K562 (cell line): ENCODE results near the gene GSTM1. TPM values are rescaled to one million over a fixed set of nuclear protein-coding genes. Genes with fewer than 3 reads are reported as not detected.

Experiments
- ATAC-seq: fragments of 200-7000 bp; cut with Tn5 transposase; 3 replicates; pipeline ENCODE4 v1.9.1; 2020; ENCODE audit warnings: moderate library complexity
- BruUV-seq: library from RNA; stranded (reverse); fragments of 400-500 nt; replicated peaks from 2 replicates; lab custom pipeline; 2021; lab: Mats Ljungman, UMichigan
- CTCF ChIA-PET: fragments of 300-600 bp; formaldehyde crosslinking; extraction: SDS; loops from one replicate; lab custom pipeline; 2021; ENCODE audit warnings: low intra/inter-chr PET ratio; lab: Yijun Ruan, JAX
- POLR2A ChIA-PET: fragments of 300-600, 350-650 bp; sonication (Branson Sonifier 250); formaldehyde crosslinking; extraction: SDS; loops from one replicate; lab custom pipeline; 2021; ENCODE audit warnings: antibody characterized with exemption, inconsistent platforms; lab: Yijun Ruan, JAX
- DNase-seq, 4 experiments: peaks; one replicate each; pipeline versions ENCODE4 v3.0.0 to v3.0.0-alpha.2; 2011 to 2018; ENCODE audit warnings: low spot score in 3 of 4, mixed read lengths in 3 of 4; ENCODE audit errors: extremely low read depth in 1 of 4
- FAIRE-seq: peaks from 2 replicates; lab custom pipeline; 2011; peaks lifted over from hg19 to GRCh38; lab: Jason Lieb, UNC
- H2AFZ ChIP-seq: 2 replicates; pipeline ENCODE4 v1.6.0; 2011; ENCODE audit warnings: low read depth, low read length, control low read depth, inconsistent platforms
- H3K27ac ChIP-seq: fragments of 200-600 bp; 3 replicates; pipeline ENCODE4 v1.8.0; 2011; ENCODE audit warnings: low read depth, mild to moderate bottlenecking, control low read depth, inconsistent platforms, low read length, moderate library complexity, mixed read lengths; ENCODE audit errors: extremely low read depth
- H3K27me3 ChIP-seq, 2 experiments: fragments of 300-600 bp in 1 of 2; 2 replicates in 1 of 2; 3 replicates in 1 of 2; pipeline versions ENCODE4 v1.6.0 to v1.8.0; 2011; ENCODE audit warnings: inconsistent platforms in 2 of 2, low read length in 2 of 2, mild to moderate bottlenecking in 1 of 2, mixed read lengths in 1 of 2, moderate library complexity in 1 of 2; ENCODE audit not compliant: control insufficient read depth in 2 of 2, insufficient read depth in 2 of 2
- H3K36me3 ChIP-seq: fragments of 300-600 bp; 3 replicates; pipeline ENCODE4 v1.8.0; 2011; ENCODE audit warnings: mild to moderate bottlenecking, low read length, inconsistent platforms; ENCODE audit not compliant: control insufficient read depth, insufficient read depth
- H3K4me1 ChIP-seq, 2 experiments: fragments of 200-600 bp in 1 of 2; replicated peaks in 1 of 2; 2 replicates in 1 of 2; 3 replicates in 1 of 2; pipeline versions ENCODE4 v1.5.1 to v1.8.0; 2011; ENCODE audit warnings: inconsistent platforms in 2 of 2, low read length in 2 of 2, mild to moderate bottlenecking in 1 of 2, mixed read lengths in 1 of 2, moderate library complexity in 1 of 2; ENCODE audit not compliant: control insufficient read depth in 2 of 2, insufficient read depth in 2 of 2
- H3K4me2 ChIP-seq: 2 replicates; pipeline ENCODE4 v1.6.1; 2011; ENCODE audit warnings: low read length, control low read depth, inconsistent platforms, mixed read lengths; ENCODE audit not compliant: insufficient read depth
- H3K4me3 ChIP-seq: fragments of 200-600 bp; sonication (generic), shearing (Covaris generic); 2 replicates; pipeline ENCODE4 v1.5.1; 2016; ENCODE audit warnings: control low read depth, inconsistent platforms
- H3K79me2 ChIP-seq: fragments of 200-600 bp; 3 replicates; pipeline ENCODE4 v1.8.0; 2011; ENCODE audit warnings: low read length, inconsistent platforms; ENCODE audit not compliant: control insufficient read depth, insufficient read depth
- H3K9ac ChIP-seq, 2 experiments: 2 replicates each; pipeline versions ENCODE4 v1.6.0 to v1.6.1; 2011; ENCODE audit warnings: low read depth in 2 of 2, low read length in 2 of 2, control low read depth in 1 of 2, inconsistent platforms in 1 of 2, mild to moderate bottlenecking in 1 of 2, mixed read lengths in 1 of 2; ENCODE audit not compliant: insufficient read depth in 1 of 2
- H3K9me1 ChIP-seq: one replicate; pipeline ENCODE4 v1.6.0; 2011; ENCODE audit warnings: inconsistent platforms, mild to moderate bottlenecking, low read length, moderate library complexity; ENCODE audit not compliant: control insufficient read depth, insufficient read depth
- H3K9me3 ChIP-seq: replicated peaks from 2 replicates; pipeline ENCODE4 v1.5.1; 2011; ENCODE audit warnings: low read depth, low read length, inconsistent platforms; ENCODE audit not compliant: control insufficient read depth, insufficient read depth
- H4K20me1 ChIP-seq: replicated peaks from 2 replicates; pipeline ENCODE4 v1.6.1; 2011; ENCODE audit warnings: low read length, inconsistent platforms, mixed read lengths; ENCODE audit not compliant: control insufficient read depth, insufficient read depth
- ATF6 ChIP-seq: sonication (generic); formaldehyde crosslinking; IDR thresholded peaks from 2 replicates; pipeline ENCODE4 v1.4.0; 2020; ENCODE audit warnings: mild to moderate bottlenecking, missing genetic modification reagents
- CXXC5 ChIP-seq: fragments of 250-450 bp; sonication (Bioruptor Pico); IDR thresholded peaks from 2 replicates; pipeline ENCODE4 v1.8.0; 2022; ENCODE audit warnings: inconsistent platforms, mild to moderate bottlenecking, moderate library complexity
- HNRNPK ChIP-seq: fragments of 200-400 bp; formaldehyde crosslinking; IDR thresholded peaks from one replicate; pipeline ENCODE4 v1.6.1; 2018; ENCODE audit warnings: mild to moderate bottlenecking, low read depth, low read length; ENCODE audit not compliant: poor library complexity, severe bottlenecking
- HOXB6 ChIP-seq: fragments of 250-450 bp; sonication (Bioruptor Pico); IDR thresholded peaks from 2 replicates; pipeline ENCODE4 v1.5.1; 2022; ENCODE audit warnings: mild to moderate bottlenecking, borderline replicate concordance
- MAFF ChIP-seq: IDR thresholded peaks from 2 replicates; pipeline ENCODE4 v1.6.1; 2012; ENCODE audit warnings: low read length, improper control_type of control experiment
- PHB2 ChIP-seq: fragments of 450-650 bp; IDR thresholded peaks from 2 replicates; pipeline ENCODE4 v1.6.1; 2017; ENCODE audit warnings: low read depth
- TFAP4 ChIP-seq: sonication (generic); formaldehyde crosslinking; IDR thresholded peaks from 2 replicates; pipeline ENCODE4 v1.8.0; 2022; ENCODE audit warnings: missing genetic modification reagents, mild to moderate bottlenecking, moderate library complexity, borderline replicate concordance
- THRB ChIP-seq: fragments of 450-650 bp; formaldehyde crosslinking; conservative IDR thresholded peaks from 2 replicates; pipeline ENCODE4 v1.4.0; 2022; ENCODE audit warnings: mild to moderate bottlenecking, missing genetic modification characterization
- UBTF ChIP-seq, 2 experiments: IDR thresholded peaks; 2 replicates each; pipeline ENCODE4 v1.6.1; 2012; ENCODE audit warnings: improper control_type of control experiment in 2 of 2, low read depth in 2 of 2, low read length in 2 of 2, borderline replicate concordance in 1 of 2
- ZC3H8 ChIP-seq: fragments of 450-650 bp; IDR thresholded peaks from 2 replicates; pipeline ENCODE4 v1.6.1; 2017
- ZFP1 ChIP-seq: fragments of 450-650 bp; formaldehyde crosslinking; IDR thresholded peaks from 2 replicates; pipeline ENCODE4 v1.4.0; 2020; ENCODE audit warnings: mild to moderate bottlenecking, mixed read lengths
- ZFX ChIP-seq: sonication (generic); formaldehyde crosslinking; IDR thresholded peaks from 2 replicates; pipeline ENCODE4 v1.8.0; 2022; ENCODE audit warnings: mild to moderate bottlenecking, missing genetic modification reagents, moderate library complexity
- ZKSCAN8 ChIP-seq: fragments of 200-800 bp; sonication (Bioruptor generic); IDR thresholded peaks from 2 replicates; pipeline ENCODE4 v1.6.1; 2016; ENCODE audit warnings: missing genetic modification characterization, missing compliant biosample characterization
- ZNF232 ChIP-seq: sonication (generic); formaldehyde crosslinking; IDR thresholded peaks from 2 replicates; pipeline ENCODE4 v1.8.0; 2022; ENCODE audit warnings: mild to moderate bottlenecking, missing genetic modification reagents
- WGBS: fragments of 100-300 bp; shearing (Covaris generic); methylation state at CpG from one replicate; pipeline ENCODE4 v1.1.6; 2016; ENCODE audit warnings: low coverage, mixed read lengths; ENCODE audit not compliant: insufficient coverage; ENCODE audit errors: missing lambda C conversion rate; 5-methylcytosine and 5-hydroxymethylcytosine counted together
- in situ Hi-C: fragments of 300-500 bp; cut with MboI; formaldehyde crosslinking; loops from 4 replicates; pipeline ENCODE4 v1.15.0; 2018; ENCODE audit warnings: inconsistent platforms, mixed read lengths
- intact Hi-C: fragments of 100-400 bp; cut with micrococcal nuclease; formaldehyde crosslinking; loops from 2 replicates; pipeline ENCODE4 v1.14.2; 2022
- polyA plus RNA-seq, 8 experiments: library from polyadenylated mRNA; depleted of rRNA in 4 of 8; stranded (reverse) in 5 of 8; unstranded in 3 of 8; fragments of >200 nt; fragmentation: Nextera tagmentation in 2 of 8; fragmentation: Illumina TruSeq in 1 of 8; extraction: Ambion mirVana in 2 of 8; extraction: Trizol in 1 of 8; gene quantifications; 2 replicates each; pipeline versions ENCODE4 v1.2.1 to v1.2.3, GENCODE V29; 2011 to 2014; ENCODE audit warnings: inconsistent platforms in 1 of 8, missing spikeins in 1 of 8
- total RNA-seq, 7 experiments: library from RNA; depleted of rRNA in 6 of 7; stranded (reverse); fragments of >200 nt in 6 of 7; fragmentation: Illumina TruSeq in 2 of 7; extraction: Trizol in 2 of 7; gene quantifications; 2 replicates each; pipeline versions ENCODE4 v1.2.1 to v1.2.3, GENCODE V29; 2011 to 2021; ENCODE audit warnings: low replicate concordance in 1 of 7

Gene GSTM1
- total and polyA plus RNA-seq, 9 of the 15 experiments (the other 6 are each of a cell fraction or from before 2014, with no cell fraction given) = not detected

GRCh38 chr1:109739738-109740614, 52.4 kb downstream of the GSTM1 start:
- peak overlapping the region; percentile 30 to 50; a peak in 3 of 4 replicates for H3K9ac ChIP-seq
- TF ChIP-seq ZFX (CRISPR knock-in tag) (peak; percentile 53; the same call in 1 of the 2 replicates), HNRNPK (no peak), TFAP4 (CRISPR knock-in tag) (peak; percentile 35; the same call in 1 of the 2 replicates), ZC3H8 (no peak), HOXB6 (no peak), MAFF (no peak), THRB (no peak), ZKSCAN8 (CRISPR knock-in tag) (no peak), PHB2 (no peak), ZFP1 (CRISPR knock-in tag) (no peak), UBTF (IDR thresholded peaks at IDR 0.05; ENCODE audit: borderline replicate concordance in 1 of 2, low read depth in 2 of 2, low read length in 2 of 2) (no peak), ATF6 (CRISPR knock-in tag) (no peak), ZNF232 (no peak), CXXC5 (CRISPR knock-in tag) (peak; percentile 50)

More at GRCh38 chr1:109739738-109740614, 52.4 kb downstream of the GSTM1 start:
- no peaks in the 10 kb centered on the region for H3K9me3 ChIP-seq
- peaks cover 7 to 8% of the 10 kb centered on the region in 2 experiments; a peak in 3 of 5 replicates for H3K27me3 ChIP-seq
- H3K4me1 ChIP-seq = peaks cover 0 to 12% of the 10 kb centered on the region in 2 experiments; a peak in 2 of 5 replicates
- no peaks in the 10 kb centered on the region for H4K20me1 ChIP-seq
- 52% methylated on average over 76 of the region's 86 CpGs for WGBS
- H3K36me3 ChIP-seq = no peaks in the 10 kb centered on the region
- no peak overlapping the region; the same call in 2 of the 3 replicates for H3K27ac ChIP-seq
- BruUV-seq = no TSS peak
- H3K4me3 ChIP-seq = peak overlapping the region; percentile 34
- ATAC-seq (peak; percentile 95), DNase-seq (peak; percentile 58 to 78 (median 76)), FAIRE-seq (no peak)
- H3K79me2 ChIP-seq = no peaks in the 10 kb centered on the region
- H3K9me1 ChIP-seq = no peaks in the 10 kb centered on the region
- CTCF ChIA-PET = no interaction called here
- POLR2A ChIA-PET = interaction anchor here (0.7 kb wide), 1 partner anchor 69 kb away, joined by 3 read pairs; no protein-coding TSS in a partner anchor
- H3K4me2 ChIP-seq = peak overlapping the region; percentile 45
- in situ Hi-C loops = no loop called here
- peak overlapping the region; percentile 87 for H2AFZ ChIP-seq
- intact Hi-C loops = no loop called here
